H9 (cell line): ENCODE data around the gene IL31. TPM values are rescaled to one million over a fixed set of nuclear protein-coding genes. Genes with fewer than 3 reads are reported as not detected.
A peak's percentile ranks its signal among the peaks of the same experiment; 100 is the strongest.

Experiments used
- DNase-seq: peaks from one replicate; pipeline ENCODE4 v3.0.0-alpha.2; 2017
- H2AFZ ChIP-seq: one replicate; pipeline ENCODE4 v1.6.1; 2013; ENCODE audit warnings: mild to moderate bottlenecking, low read length, control low read depth, moderate library complexity
- H2AK5ac ChIP-seq: 2 replicates; pipeline ENCODE4 v1.6.1; 2013; ENCODE audit warnings: low read length, control low read depth, mixed read lengths; ENCODE audit not compliant: insufficient read length
- H2BK120ac ChIP-seq: one replicate; pipeline ENCODE4 v1.6.1; 2013; ENCODE audit warnings: low read depth, mild to moderate bottlenecking, low read length, control low read depth, inconsistent platforms; ENCODE audit not compliant: poor library complexity, severe bottlenecking
- H2BK12ac ChIP-seq: 2 replicates; pipeline ENCODE4 v1.6.1; 2013; ENCODE audit warnings: low read length, control low read depth, mixed read lengths, low read depth; ENCODE audit not compliant: insufficient read length
- H2BK15ac ChIP-seq: 2 replicates; pipeline ENCODE4 v1.6.1; 2013; ENCODE audit warnings: low read depth, low read length, control low read depth
- H2BK20ac ChIP-seq: one replicate; pipeline ENCODE4 v1.6.1; 2013; ENCODE audit warnings: low read depth, mild to moderate bottlenecking, low read length, control low read depth, inconsistent platforms; ENCODE audit not compliant: poor library complexity, severe bottlenecking
- H2BK5ac ChIP-seq: 2 replicates; pipeline ENCODE4 v1.6.1; 2013; ENCODE audit warnings: low read length, control low read depth, mixed read lengths; ENCODE audit not compliant: insufficient read length
- H3K14ac ChIP-seq: 2 replicates; pipeline ENCODE4 v1.6.1; 2013; ENCODE audit warnings: low read length, control low read depth; ENCODE audit not compliant: insufficient read depth
- H3K18ac ChIP-seq: 2 replicates; pipeline ENCODE4 v1.6.1; 2013; ENCODE audit warnings: low read depth, mild to moderate bottlenecking, mixed read lengths, low read length, control low read depth; ENCODE audit not compliant: insufficient read length
- H3K23ac ChIP-seq: 2 replicates; pipeline ENCODE4 v1.6.1; 2013; ENCODE audit warnings: low read length, control low read depth, mixed read lengths, low read depth; ENCODE audit not compliant: insufficient read length
- H3K23me2 ChIP-seq: 2 replicates; pipeline ENCODE4 v1.6.1; 2013; ENCODE audit warnings: low read depth, mild to moderate bottlenecking, mixed read lengths, low read length, control low read depth; ENCODE audit not compliant: insufficient read length, poor library complexity, severe bottlenecking
- H3K27ac ChIP-seq: 2 replicates; pipeline ENCODE4 v1.5.1; 2013; ENCODE audit warnings: low read length, control low read depth, mixed read lengths, low read depth; ENCODE audit not compliant: insufficient read length
- H3K27me3 ChIP-seq: 2 replicates; pipeline ENCODE4 v1.6.1; 2013; ENCODE audit warnings: low read length, control low read depth, inconsistent platforms; ENCODE audit not compliant: insufficient read depth
- H3K4ac ChIP-seq: 2 replicates; pipeline ENCODE4 v1.6.1; 2013; ENCODE audit warnings: low read depth, mild to moderate bottlenecking, control low read depth, inconsistent platforms, low read length, moderate library complexity
- H3K4me1 ChIP-seq: 2 replicates; pipeline ENCODE4 v1.6.1; 2013; ENCODE audit warnings: low read length, control low read depth, inconsistent platforms; ENCODE audit not compliant: insufficient read depth
- H3K4me2 ChIP-seq: 2 replicates; pipeline ENCODE4 v1.6.1; 2013; ENCODE audit warnings: low read length, control low read depth, mixed read lengths; ENCODE audit not compliant: insufficient read length, insufficient read depth
- H3K56ac ChIP-seq: 2 replicates; pipeline ENCODE4 v1.6.1; 2013; ENCODE audit warnings: low read depth, mild to moderate bottlenecking, mixed read lengths, low read length, control low read depth; ENCODE audit not compliant: insufficient read length
- H3K79me1 ChIP-seq: 2 replicates; pipeline ENCODE4 v1.6.1; 2013; ENCODE audit warnings: low read depth, mild to moderate bottlenecking, moderate library complexity, low read length, control low read depth, inconsistent platforms; ENCODE audit not compliant: insufficient read depth, poor library complexity, severe bottlenecking
- H3K79me2 ChIP-seq: 2 replicates; pipeline ENCODE4 v1.6.1; 2013; ENCODE audit warnings: low read length, control low read depth, inconsistent platforms; ENCODE audit not compliant: insufficient read depth
- H3K9ac ChIP-seq: 2 replicates; pipeline ENCODE4 v1.6.1; 2013; ENCODE audit warnings: low read length, control low read depth, mixed read lengths; ENCODE audit not compliant: insufficient read length; ENCODE audit errors: extremely low read depth
- H3K9me3 ChIP-seq: one replicate; pipeline ENCODE4 v1.6.1; 2013; ENCODE audit warnings: low read depth, low read length, inconsistent platforms; ENCODE audit not compliant: control insufficient read depth
- H3T11ph ChIP-seq: one replicate; pipeline ENCODE4 v1.6.1; 2013; ENCODE audit warnings: mild to moderate bottlenecking, low read length, control low read depth, inconsistent platforms
- H4K20me1 ChIP-seq: one replicate; pipeline ENCODE4 v1.6.1; 2013; ENCODE audit not compliant: control insufficient read depth, insufficient read length, insufficient read depth
- H4K5ac ChIP-seq: 2 replicates; pipeline ENCODE4 v1.6.1; 2013; ENCODE audit warnings: low read depth, mild to moderate bottlenecking, mixed read lengths, low read length, control low read depth; ENCODE audit not compliant: insufficient read length
- H4K8ac ChIP-seq: replicated peaks from 2 replicates; pipeline ENCODE4 v1.6.1; 2013; ENCODE audit warnings: low read length, control low read depth, mixed read lengths, low read depth; ENCODE audit not compliant: insufficient read length
- H4K91ac ChIP-seq: 2 replicates; pipeline ENCODE4 v1.6.1; 2013; ENCODE audit warnings: low read depth, mild to moderate bottlenecking, moderate library complexity, mixed read lengths, low read length, control low read depth; ENCODE audit not compliant: insufficient read length
- H3K27ac Mint-ChIP-seq, 3 experiments: 2 replicates in 2 of 3; 3 replicates in 1 of 3; pipeline ENCODE4 v1.8.0; 2020 to 2021; ENCODE audit warnings: mixed read lengths in 3 of 3, mild to moderate bottlenecking in 1 of 3, moderate library complexity in 1 of 3
- H3K27me3 Mint-ChIP-seq: 2 replicates; pipeline ENCODE4 v1.8.0; 2021; ENCODE audit warnings: low read depth, mild to moderate bottlenecking, moderate library complexity, mixed read lengths
- H3K36me3 Mint-ChIP-seq, 3 experiments: 2 replicates in 2 of 3; 3 replicates in 1 of 3; pipeline ENCODE4 v1.8.0; 2020 to 2021; ENCODE audit warnings: low read depth in 3 of 3, mixed read lengths in 3 of 3; ENCODE audit not compliant: insufficient read depth in 1 of 3
- H3K4me1 Mint-ChIP-seq, 2 experiments: 2 replicates each; pipeline ENCODE4 v1.8.0; 2020; ENCODE audit warnings: mixed read lengths in 2 of 2
- H3K4me3 Mint-ChIP-seq, 2 experiments: 2 replicates in 1 of 2; 3 replicates in 1 of 2; pipeline ENCODE4 v1.8.0; 2020 to 2021; ENCODE audit warnings: mild to moderate bottlenecking in 2 of 2, mixed read lengths in 2 of 2, moderate library complexity in 1 of 2
- H3K9me3 Mint-ChIP-seq, 2 experiments: 2 replicates in 1 of 2; 3 replicates in 1 of 2; pipeline ENCODE4 v1.8.0; 2020; ENCODE audit warnings: mild to moderate bottlenecking in 2 of 2, mixed read lengths in 2 of 2, moderate library complexity in 1 of 2
- CTCF ChIP-seq: fragments of 200-600 bp; sonication (generic); conservative IDR thresholded peaks from 3 replicates; pipeline ENCODE4 v1.8.0; 2021; ENCODE audit warnings: antibody characterized with exemption, mild to moderate bottlenecking
- WGBS: extraction: QIAGEN DNeasy Blood & Tissue Kit; methylation state at CpG from one replicate; pipeline ENCODE4 v1.1.7; 2013; ENCODE audit warnings: missing lambda C conversion rate, low lambda C conversion rate, mixed read lengths; ENCODE audit not compliant: insufficient read length; ENCODE audit errors: extremely low coverage; 5-methylcytosine and 5-hydroxymethylcytosine counted together
- total RNA-seq: library from RNA; stranded (reverse); gene quantifications from 2 replicates; pipeline ENCODE4 v1.2.1, GENCODE V29; 2021

The IL31 gene
- total RNA-seq, 1 experiment from 2014 or later, result not detected

- H4K8ac ChIP-seq, result no peak overlapping the region
- H3K14ac ChIP-seq, result no peak overlapping the region
- no peak overlapping the region for H3K18ac ChIP-seq
- H3K4me3 Mint-ChIP-seq, result no peak overlapping the region
- no peak overlapping the region for H3K56ac ChIP-seq
- no peaks in the 10 kb centered on the region; a peak in 1 of 5 replicates for H3K9me3 Mint-ChIP-seq
- no peak overlapping the region for H2BK20ac ChIP-seq
- H3K9me3 ChIP-seq, result no peaks in the 10 kb centered on the region
- no peak overlapping the region for H3K23ac ChIP-seq
- H3K4ac ChIP-seq, result no peak overlapping the region
- H2BK120ac ChIP-seq, result no peak overlapping the region
- no peak for TF ChIP-seq CTCF
- no CpG with 5 or more reads among the region's 8 CpGs for WGBS
- H3K4me1 Mint-ChIP-seq, result peaks cover 6% of the 10 kb centered on the region in 2 experiments
- H3K27ac Mint-ChIP-seq, result peak overlapping the region in 1 of 3 experiments; percentile 27; a peak in 1 of 7 replicates
- H3K36me3 Mint-ChIP-seq, result no peaks in the 10 kb centered on the region
- no peak for DNase-seq
- H3K27me3 ChIP-seq, result no peaks in the 10 kb centered on the region
- no peak overlapping the region for H4K91ac ChIP-seq
- no peaks in the 10 kb centered on the region for H3K79me1 ChIP-seq
- H2BK12ac ChIP-seq, result no peak overlapping the region
- H3K27ac ChIP-seq, result no peak overlapping the region
- no peaks in the 10 kb centered on the region for H3K23me2 ChIP-seq
- H3K4me2 ChIP-seq, result no peak overlapping the region
- no peaks in the 10 kb centered on the region for H4K20me1 ChIP-seq
- H3T11ph ChIP-seq, result no peak overlapping the region
- H2BK5ac ChIP-seq, result no peak overlapping the region
- no peak overlapping the region for H2AFZ ChIP-seq
- no peak overlapping the region for H4K5ac ChIP-seq
- H2AK5ac ChIP-seq, result no peak overlapping the region
- H3K79me2 ChIP-seq, result no peaks in the 10 kb centered on the region
- no peaks in the 10 kb centered on the region for H3K4me1 ChIP-seq
- no peak overlapping the region for H3K9ac ChIP-seq
- no peaks in the 10 kb centered on the region for H3K27me3 Mint-ChIP-seq
- H2BK15ac ChIP-seq, result no peak overlapping the region
Measured at GRCh38 chr12:122150127-122150681, 23.8 kb downstream of the IL31 start.
